ENCODE data around the gene GALT. TPM values are rescaled to one million over a fixed set of nuclear protein-coding genes. Genes with fewer than 3 reads are reported as not detected.

Gene GALT
- total and polyA plus RNA-seq, 5 experiments from 2014 or later, result 38.2 to 181 (median 46.7) TPM

DNA sequence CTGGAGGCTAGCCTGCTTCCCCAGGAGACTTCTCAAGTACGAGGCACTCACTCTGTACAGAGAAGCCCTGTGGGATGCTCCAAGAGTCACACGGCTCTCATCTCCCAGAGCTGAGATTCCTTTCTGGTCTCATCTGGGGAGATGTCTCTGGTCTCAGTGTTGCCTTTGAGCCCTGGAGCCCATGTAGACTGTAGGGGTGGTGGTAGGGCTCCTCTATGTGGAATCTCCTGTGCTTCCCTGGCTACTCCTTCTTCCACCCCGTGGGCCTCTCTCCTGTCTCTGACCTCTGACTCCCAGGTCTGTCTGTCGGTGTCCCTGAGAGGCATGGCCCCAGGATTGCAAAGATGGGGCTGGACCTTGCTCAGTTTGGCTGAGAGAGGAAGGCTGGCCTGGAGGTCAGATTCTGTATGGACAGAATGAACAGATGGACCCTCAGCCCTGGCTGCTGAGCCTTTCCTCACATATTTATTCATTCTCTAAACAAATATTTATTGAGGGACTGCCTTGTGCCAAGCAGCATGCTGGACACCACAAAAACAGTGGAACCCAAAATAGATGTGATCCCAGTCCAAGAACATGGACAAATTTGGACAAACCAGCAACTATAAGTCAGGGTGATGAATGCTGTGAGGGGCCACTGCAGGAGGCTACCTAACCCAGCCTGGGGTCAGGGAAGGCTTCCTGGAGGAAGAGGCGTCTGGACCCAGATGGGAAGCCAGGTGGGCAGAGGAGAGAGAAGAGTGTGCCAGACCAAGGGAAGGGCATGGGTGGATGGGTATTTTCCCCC lies 42.0 kb downstream of the GALT start:
- H3K27ac Mint-ChIP-seq, result peak overlapping the region in 1 of 10 donors; percentile 46
- H3K36me3 Mint-ChIP-seq, result no peaks in the 10 kb centered on the region
- H3K27me3 Mint-ChIP-seq, result peaks cover 0 to 2% (median 0%) of the 10 kb centered on the region in 5 donors
- ATAC-seq, result no peak
- no peaks in the 10 kb centered on the region for H3K9me3 Mint-ChIP-seq
- no peak overlapping the region for H3K4me3 Mint-ChIP-seq
- POLR2A ChIA-PET, result no interaction called here
- no peak for DNase-seq
- H3K4me1 Mint-ChIP-seq, result no peaks in the 10 kb centered on the region

DNA sequence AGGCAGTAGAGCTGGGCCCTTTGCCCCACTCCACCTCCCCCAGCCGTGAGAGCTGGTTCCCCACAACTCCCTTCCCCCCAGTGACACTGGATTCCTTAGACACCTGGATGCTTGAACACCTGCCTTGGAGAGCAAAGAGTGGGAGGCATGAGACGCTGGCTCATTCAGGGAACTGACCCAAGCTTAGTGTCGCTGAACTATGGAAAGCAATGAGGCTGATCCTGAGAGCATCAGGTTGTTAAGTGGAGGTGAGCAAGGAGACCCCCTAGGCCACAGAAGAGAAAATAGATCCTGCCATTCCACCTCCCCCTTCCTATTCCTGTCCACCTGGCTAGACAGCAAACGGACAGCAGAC lies 42.6 kb downstream of the GALT start:
- H3K4me1 Mint-ChIP-seq, result no peaks in the 10 kb centered on the region
- no peak for DNase-seq
- peaks cover 0 to 2% (median 0%) of the 10 kb centered on the region in 5 donors for H3K27me3 Mint-ChIP-seq
- POLR2A ChIA-PET, result no interaction called here
- H3K36me3 Mint-ChIP-seq, result no peaks in the 10 kb centered on the region
- ATAC-seq, result no peak
- H3K4me3 Mint-ChIP-seq, result no peak overlapping the region
- H3K27ac Mint-ChIP-seq, result no peak overlapping the region
- H3K9me3 Mint-ChIP-seq, result no peaks in the 10 kb centered on the region

DNA sequence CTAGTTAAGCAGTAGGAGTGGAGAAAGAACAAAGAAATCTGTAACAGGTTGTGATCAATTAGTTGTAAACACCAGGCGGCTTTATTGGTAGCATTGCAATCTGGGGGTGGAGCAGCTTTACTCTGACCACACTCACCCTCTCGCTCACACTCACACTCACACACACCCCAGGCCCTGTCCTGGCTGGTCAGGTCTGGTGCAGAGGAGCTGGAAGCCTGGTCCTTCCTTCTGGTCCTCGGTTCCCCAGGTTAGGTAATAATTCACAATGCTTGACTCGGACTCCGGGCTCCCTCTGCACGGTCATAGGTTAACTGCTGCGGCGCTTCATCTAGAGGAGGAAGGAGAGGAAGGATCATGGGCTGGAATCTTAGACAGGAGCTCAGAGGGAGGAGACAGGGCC lies 43.0 kb downstream of the GALT start:
- Mint-ChIP-seq H3K27ac (no peak overlapping the region), H3K4me3 (no peak overlapping the region), H3K9me3 (no peaks in the 10 kb centered on the region), H3K27me3 (peaks cover 0 to 2% (median 0%) of the 10 kb centered on the region in 5 donors), H3K36me3 (no peaks in the 10 kb centered on the region), H3K4me1 (no peaks in the 10 kb centered on the region)
- no peak for DNase-seq
- ATAC-seq, result no peak
- POLR2A ChIA-PET, result no interaction called here

DNA sequence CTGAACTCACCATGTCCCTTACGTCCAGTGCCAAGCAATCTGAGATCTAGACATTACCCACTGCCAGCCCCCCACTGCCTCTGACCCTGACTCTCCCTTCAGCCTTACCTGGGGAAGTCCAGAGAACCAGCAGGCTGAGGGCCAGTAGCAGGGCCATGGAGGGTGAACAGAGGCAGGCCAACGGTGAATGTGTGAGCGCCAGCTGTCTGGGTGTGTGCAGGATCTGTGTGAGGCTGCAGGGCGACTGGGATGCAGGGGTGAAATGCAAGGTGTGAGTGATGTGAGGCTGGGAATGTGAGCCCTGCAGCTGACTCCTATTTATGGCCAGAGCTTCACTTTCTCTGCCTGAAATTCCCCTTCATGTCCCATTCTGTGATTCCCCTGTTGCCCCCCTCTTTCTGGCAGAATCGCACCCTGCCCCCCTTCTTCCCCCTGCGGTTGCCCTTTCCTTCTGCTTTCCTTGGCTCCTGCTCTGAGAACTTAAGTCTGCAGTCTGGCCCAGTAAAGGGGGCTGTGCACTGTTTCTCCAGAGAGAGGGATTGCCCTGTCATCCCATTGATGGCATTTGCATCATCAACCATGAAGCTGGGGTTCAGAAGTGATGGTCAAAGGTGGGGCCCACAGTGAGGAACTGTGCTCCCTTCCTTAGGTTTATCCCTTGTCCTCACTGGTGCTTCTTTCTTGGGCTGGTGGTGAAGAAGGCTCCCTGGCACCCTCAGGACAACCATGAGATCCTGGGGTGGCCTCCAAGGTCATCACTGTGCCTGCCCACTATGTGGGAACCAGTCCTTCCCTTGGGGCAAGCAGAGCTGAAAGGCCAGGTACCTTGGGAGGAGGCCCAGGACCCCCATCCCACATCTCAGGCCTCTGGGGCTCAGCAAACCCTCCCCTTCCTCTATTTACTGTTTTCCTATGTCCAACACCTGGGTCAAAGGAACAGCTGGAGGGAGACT lies 44.8 kb downstream of the GALT start, which contains the start of gene CCL19:
Gene CCL19, minus strand, starts transcription at position 294 of the 953 bp plus-strand sequence. Its CDS starts 137 bp downstream, at position 157.
- Mint-ChIP-seq H3K27ac (peak within 1 kb of the TSS in 1 of 10 donors; percentile 55), H3K36me3 (no peaks in the 10 kb centered on the region), H3K27me3 (peaks cover 0 to 5% (median 2%) of the 10 kb centered on the region in 5 donors), H3K4me1 (no peaks in the 10 kb centered on the region), H3K9me3 (no peaks in the 10 kb centered on the region), H3K4me3 (no peak within 1 kb of the TSS)
- ATAC-seq (no peak), DNase-seq (no peak)
- POLR2A ChIA-PET, result no interaction called here

DNA sequence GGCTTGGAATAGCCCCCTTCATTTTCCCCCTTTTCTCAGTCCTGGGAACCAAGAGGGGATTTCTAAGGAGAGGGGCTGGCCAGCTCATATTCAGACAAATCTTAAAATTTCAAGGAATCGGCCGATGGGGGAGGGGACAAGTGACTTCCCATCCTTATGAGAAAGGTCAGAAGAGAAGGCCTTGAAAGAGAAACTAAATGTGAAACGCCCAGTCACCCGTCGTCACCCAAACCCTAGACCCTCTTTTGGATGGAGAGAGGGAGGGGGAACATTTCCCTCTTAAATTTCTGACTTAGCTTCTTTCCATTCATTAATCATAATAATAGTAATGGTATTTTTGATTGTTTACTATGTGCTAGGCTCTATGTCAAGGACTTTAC lies 45.5 kb downstream of the GALT start:
- DNase-seq (no peak), ATAC-seq (no peak)
- H3K4me3 Mint-ChIP-seq, result no peak overlapping the region
- peaks cover 0 to 5% (median 2%) of the 10 kb centered on the region in 5 donors for H3K27me3 Mint-ChIP-seq
- no peak overlapping the region for H3K27ac Mint-ChIP-seq
- no peaks in the 10 kb centered on the region for H3K9me3 Mint-ChIP-seq
- no peaks in the 10 kb centered on the region for H3K36me3 Mint-ChIP-seq
- POLR2A ChIA-PET, result no interaction called here
- no peaks in the 10 kb centered on the region for H3K4me1 Mint-ChIP-seq

DNA sequence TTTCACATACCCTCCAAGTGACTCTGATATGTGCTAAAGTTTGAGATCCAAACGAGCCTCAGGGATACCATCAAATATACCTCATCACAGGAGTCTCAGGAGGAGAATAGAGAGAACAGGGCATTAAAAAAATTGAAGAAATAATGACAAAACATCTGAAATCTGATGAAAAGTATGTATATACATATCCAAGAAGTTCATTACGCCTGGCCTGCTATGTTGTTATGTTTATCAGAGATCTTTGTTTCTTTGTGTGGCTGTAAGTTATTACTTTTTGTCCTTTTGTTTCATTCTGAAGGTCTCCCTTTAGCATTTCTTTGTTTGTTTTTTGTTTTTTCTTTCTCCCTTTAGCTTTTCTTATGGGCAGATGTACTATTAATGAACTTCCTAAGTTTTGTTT lies 47.1 kb downstream of the GALT start:
- H3K27me3 Mint-ChIP-seq, result peaks cover 0 to 5% (median 2%) of the 10 kb centered on the region in 5 donors
- DNase-seq (no peak), ATAC-seq (no peak)
- H3K4me3 Mint-ChIP-seq, result no peak overlapping the region
- H3K36me3 Mint-ChIP-seq, result no peaks in the 10 kb centered on the region
- no peak overlapping the region for H3K27ac Mint-ChIP-seq
- POLR2A ChIA-PET, result interaction anchor here (0.6 kb wide), 1 partner anchor 60 kb away, joined by 3 read pairs; no protein-coding TSS in a partner anchor
- H3K9me3 Mint-ChIP-seq, result no peaks in the 10 kb centered on the region
- H3K4me1 Mint-ChIP-seq, result no peaks in the 10 kb centered on the region

DNA sequence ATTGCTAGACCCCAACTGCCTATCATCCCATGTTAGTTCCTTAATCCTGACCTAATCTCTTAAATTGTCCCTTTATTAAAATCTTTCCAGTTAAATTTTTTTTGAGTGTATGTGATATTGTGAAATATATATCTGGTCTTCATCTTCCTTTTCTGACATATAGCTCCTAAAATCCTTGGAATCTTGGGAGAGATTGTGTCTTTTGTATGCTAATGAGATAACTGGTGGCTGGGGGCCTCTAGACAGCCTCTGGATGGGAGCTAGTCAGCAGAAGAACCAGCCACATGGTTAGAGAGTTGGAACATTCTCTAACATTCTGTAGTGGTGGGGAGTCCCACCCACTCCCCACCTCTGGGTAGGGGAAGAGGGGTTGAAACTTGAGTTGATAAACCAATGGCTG lies 48.3 kb downstream of the GALT start:
- H3K27me3 Mint-ChIP-seq, result peaks cover 0 to 5% (median 2%) of the 10 kb centered on the region in 5 donors
- H3K27ac Mint-ChIP-seq, result no peak overlapping the region
- DNase-seq (no peak), ATAC-seq (no peak)
- H3K9me3 Mint-ChIP-seq, result no peaks in the 10 kb centered on the region
- POLR2A ChIA-PET, result interaction anchor here (0.7 kb wide), 1 partner anchor 53 kb away, joined by 3 read pairs; no protein-coding TSS in a partner anchor
- H3K36me3 Mint-ChIP-seq, result no peaks in the 10 kb centered on the region
- H3K4me3 Mint-ChIP-seq, result no peak overlapping the region
- no peaks in the 10 kb centered on the region for H3K4me1 Mint-ChIP-seq

Other genes with a start within 250 kb of the GALT start
- 10 to 100 TPM; 18.4 to 18.5 TPM for gene FAM219A, start 188.1 kb upstream of the GALT start, total RNA-seq
- gene FAM219A, start 188.1 kb upstream of the GALT start, polyA plus RNA-seq, result 1 to 10 TPM in 1 of 3 donors, under 1 TPM in 2; 0.59 to 1.1 (median 0.67) TPM
- gene DNAI1, start 187.9 kb upstream of the GALT start, total RNA-seq, result not detected
- gene DNAI1, start 187.9 kb upstream of the GALT start, polyA plus RNA-seq, result not detected
- gene ENHO, start 123.7 kb upstream of the GALT start, total RNA-seq, result under 1 TPM in 1 of 2 experiments, not detected in 1; 0.36 TPM
- gene ENHO, start 123.7 kb upstream of the GALT start, polyA plus RNA-seq, result under 1 TPM; 0.19 to 0.24 (median 0.21) TPM
- not detected for gene CNTFR, start 57.0 kb upstream of the GALT start, total RNA-seq
- not detected for gene CNTFR, start 57.0 kb upstream of the GALT start, polyA plus RNA-seq
- 10 to 100 TPM; 20.5 to 22.2 TPM for gene RPP25L, start 34.6 kb upstream of the GALT start, total RNA-seq
- 10 to 100 TPM; 28.7 to 51.7 (median 45.1) TPM for gene RPP25L, start 34.6 kb upstream of the GALT start, polyA plus RNA-seq
- 10 to 100 TPM; 60.0 to 69.6 TPM for gene DCTN3, start 26.2 kb upstream of the GALT start, total RNA-seq
- 100 to 1,000 TPM; 117 to 140 (median 124) TPM for gene DCTN3, start 26.2 kb upstream of the GALT start, polyA plus RNA-seq
- gene ARID3C, start 17.6 kb upstream of the GALT start, total RNA-seq, result under 1 TPM in 1 of 2 experiments, not detected in 1; 0.27 TPM
- not detected for gene ARID3C, start 17.6 kb upstream of the GALT start, polyA plus RNA-seq
- gene SIGMAR1, start 8.9 kb upstream of the GALT start, total RNA-seq, result 10 to 100 TPM; 37.7 to 39.8 TPM
- gene SIGMAR1, start 8.9 kb upstream of the GALT start, polyA plus RNA-seq, result 10 to 100 TPM; 67.9 to 78.4 (median 71.8) TPM
- gene IL11RA, start 5.5 kb downstream of the GALT start, total RNA-seq, result 100 to 1,000 TPM; 135 to 144 TPM
- gene IL11RA, start 5.5 kb downstream of the GALT start, polyA plus RNA-seq, result 1 to 10 TPM; 5.1 to 7.7 (median 6.1) TPM
- gene CCL27, start 16.0 kb downstream of the GALT start, total RNA-seq, result not detected
- gene CCL27, start 16.0 kb downstream of the GALT start, polyA plus RNA-seq, result not detected
- not detected for gene CCL19, start 44.6 kb downstream of the GALT start, total RNA-seq
- gene CCL19, start 44.6 kb downstream of the GALT start, polyA plus RNA-seq, result not detected
- not detected for gene CCL21, start 63.5 kb downstream of the GALT start, total RNA-seq
- not detected for gene CCL21, start 63.5 kb downstream of the GALT start, polyA plus RNA-seq

Measured in naive thymus-derived CD8-positive, alpha-beta T cell (primary cell).